Activated gamma-delta T cell treated with Interleukin-2 at 50 U/mL for 16 hours (primary cell): ENCODE measurements around the gene MAST2.
"Not testable (repeated sequence)": the region's sequence is repeated elsewhere in the genome, so short reads cannot be mapped to it uniquely, and the experiment has no call there.

Experiments used
- DNase-seq: peaks from one replicate; pipeline ENCODE4 v3.0.0-alpha.2; 2020

Gene MAST2

DNA sequence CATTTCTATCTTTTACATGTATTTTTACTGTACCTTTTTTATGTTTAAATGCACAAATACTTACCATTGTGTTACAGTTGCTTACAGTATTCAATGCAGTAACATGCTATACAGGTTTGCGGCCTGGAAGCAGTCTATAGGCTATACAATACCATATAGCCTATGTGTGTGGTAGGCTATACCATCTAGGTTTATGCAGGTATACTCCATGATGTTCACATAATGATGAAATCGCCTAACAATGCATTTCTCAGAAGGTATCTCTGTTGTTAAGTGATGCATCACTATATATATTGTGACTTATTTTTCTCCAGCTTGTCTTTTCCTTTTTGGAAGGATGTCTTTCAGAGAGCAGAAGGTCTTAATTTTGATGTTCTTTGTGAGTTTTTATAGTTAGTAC lies 103.5 kb downstream of the MAST2 start:
- DNase-seq, result no peak

DNA sequence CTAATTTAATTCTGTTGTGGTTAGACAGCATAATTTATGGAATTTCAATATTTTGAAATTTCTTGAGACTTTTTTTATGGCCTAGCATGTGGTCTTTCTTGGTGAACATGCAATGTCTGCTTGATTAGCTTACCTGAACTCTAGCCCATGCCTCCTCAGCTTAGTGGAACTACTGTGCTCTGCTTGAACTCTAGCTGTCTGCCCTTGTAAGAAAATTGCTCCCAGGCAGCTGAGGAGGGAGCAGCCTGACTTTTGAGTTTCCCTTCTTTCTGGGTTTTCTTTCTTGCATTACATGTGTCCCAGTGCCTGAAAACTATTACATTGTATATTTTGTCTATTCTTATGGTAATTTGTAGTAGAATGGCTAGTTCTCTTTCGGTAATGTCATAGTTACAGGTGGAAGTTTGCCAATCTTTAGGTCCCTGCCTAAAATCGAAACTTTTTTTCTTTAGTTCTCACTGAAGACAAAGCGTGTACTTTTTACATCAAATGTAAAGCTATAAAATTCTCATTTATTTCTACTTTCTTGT lies 105.3 kb downstream of the MAST2 start:
- DNase-seq, result no peak

DNA sequence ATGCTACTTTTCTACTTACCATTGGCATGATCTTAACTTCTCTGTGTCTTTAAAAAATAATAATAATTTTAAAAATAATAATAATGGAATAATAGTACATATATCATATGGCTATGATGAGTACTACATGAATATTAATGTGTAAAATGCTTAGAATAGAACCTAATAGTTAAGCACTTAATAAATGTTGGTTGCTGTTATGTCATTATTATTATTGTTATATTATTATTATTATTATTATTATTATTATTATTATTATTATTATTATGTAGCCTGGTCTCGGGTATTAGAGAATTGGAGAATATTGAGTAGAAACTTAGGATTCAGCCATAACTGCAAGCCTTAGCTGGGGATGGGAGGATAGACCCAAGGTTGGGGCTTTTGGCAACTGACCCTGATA lies 108.2 kb downstream of the MAST2 start:
- no peak for DNase-seq

DNA sequence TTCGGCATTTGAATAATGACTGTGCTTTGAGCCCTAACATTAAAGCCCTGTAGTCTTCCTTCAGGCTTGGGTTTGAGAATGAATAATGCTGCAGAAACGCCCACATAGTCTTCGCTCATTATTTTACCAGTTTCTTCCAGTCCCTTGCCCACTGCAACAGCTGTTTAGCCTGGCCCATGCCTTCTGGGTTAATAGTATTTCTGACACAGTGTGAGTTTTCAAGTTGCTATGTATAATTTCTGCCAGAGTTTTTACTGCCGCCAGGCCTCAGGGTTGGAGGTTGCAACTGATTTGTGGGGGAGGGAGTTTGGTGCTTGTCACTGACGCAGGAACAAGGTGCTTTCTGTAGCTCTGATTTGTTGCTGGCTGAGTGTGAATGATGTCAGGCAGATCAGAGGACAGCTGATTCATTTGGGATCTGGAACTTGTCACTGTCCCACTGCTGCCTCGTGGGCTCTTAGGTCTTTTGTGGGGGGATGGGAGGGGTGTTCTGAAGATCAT lies 109.8 kb downstream of the MAST2 start:
- DNase-seq, result no peak

DNA sequence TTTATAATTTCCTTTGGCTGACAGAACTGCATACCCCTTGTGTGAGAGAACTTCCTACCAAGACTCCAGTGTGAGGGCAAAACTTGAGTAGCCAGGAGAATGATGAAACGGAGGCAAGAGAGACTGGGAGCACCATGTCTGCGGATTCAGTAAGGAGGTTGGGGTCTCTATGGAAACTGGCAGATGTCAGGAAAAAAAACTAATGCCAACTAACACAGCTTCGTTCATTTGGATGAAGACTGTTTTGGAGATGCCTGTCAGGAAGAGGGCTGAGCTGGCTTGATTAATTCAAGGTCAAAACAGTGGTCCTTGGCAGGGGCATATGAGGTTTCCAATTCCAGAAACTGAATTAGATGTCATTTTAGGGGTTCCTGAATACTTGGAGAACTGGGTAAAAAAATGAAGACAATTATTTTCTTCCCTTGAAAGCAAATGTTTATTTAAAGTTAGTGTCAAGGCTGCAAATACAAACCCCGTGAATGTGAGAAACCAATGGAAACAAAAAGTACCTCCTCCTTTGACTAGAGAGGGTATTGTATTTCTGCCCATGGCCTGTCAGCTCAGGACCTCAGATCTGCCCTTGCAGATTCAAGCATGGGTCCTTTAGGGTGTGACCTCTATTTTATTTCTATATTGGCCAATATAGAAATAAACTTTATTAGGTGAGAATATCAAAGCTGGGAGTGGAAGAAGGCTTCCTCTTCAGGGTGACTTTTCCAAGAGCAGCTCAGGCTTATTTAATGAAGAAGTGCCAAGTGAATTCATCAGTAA lies 110.5 kb downstream of the MAST2 start:
- no peak for DNase-seq

DNA sequence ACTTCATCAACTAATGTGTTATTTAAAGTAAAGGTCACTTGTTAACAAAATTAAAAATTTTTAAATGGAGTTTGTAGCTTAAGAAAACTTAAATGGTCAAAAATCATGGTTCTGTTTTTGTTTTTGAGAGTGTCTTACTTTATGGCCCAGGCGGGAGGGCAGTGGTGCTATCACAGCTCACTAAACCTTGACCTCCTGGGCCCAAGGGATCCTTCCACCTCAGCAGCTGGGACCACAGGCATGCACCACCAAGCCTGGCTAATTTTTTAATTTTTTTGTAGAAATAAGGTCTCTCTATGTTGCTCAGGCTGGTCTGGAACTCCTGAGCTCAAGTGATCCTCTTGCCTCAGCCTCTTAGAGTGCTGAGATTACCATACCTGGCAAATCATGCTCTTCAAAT lies 111.4 kb downstream of the MAST2 start:
- no peak for DNase-seq

DNA sequence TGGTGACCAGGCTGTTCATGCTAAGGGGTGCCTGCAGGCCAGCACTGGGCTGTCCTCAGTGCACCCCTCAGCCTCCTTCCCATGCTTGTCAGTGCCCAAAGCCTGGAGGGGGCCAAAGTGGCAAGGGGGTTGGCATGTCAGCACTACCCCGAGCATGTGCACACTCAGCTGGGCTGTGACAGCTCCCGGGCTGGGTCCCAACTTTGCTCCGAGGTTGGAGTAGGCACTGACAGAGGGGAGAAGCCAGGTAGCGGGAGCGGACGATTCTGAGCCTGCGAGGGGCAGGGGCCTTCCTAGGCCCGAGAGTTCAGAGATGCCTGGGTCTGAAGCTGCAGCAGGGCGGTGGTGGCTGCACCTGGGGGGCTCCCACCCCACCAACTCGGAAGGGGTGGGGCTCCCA lies 119.0 kb downstream of the MAST2 start:
- no peak for DNase-seq

DNA sequence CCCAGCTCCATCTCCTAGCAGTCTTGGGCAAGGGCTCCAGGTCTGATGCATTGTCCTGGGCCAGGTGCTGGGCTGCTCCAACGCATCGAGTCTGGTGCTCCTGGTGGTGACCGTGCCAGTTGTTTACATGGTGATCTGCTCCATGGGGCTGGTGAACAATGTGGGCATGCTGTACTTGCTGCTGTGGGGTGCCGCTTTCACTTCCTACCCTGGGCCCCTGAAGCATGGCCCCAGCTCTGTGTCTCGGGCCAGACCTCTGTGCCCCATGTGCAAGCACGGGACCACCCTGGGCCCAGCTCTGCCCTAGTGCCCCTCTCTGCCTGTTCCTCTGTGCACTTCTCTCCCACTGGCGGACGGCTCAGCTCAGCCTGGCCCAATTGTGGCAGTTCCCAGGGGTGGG lies 119.4 kb downstream of the MAST2 start:
- no peak for DNase-seq

DNA sequence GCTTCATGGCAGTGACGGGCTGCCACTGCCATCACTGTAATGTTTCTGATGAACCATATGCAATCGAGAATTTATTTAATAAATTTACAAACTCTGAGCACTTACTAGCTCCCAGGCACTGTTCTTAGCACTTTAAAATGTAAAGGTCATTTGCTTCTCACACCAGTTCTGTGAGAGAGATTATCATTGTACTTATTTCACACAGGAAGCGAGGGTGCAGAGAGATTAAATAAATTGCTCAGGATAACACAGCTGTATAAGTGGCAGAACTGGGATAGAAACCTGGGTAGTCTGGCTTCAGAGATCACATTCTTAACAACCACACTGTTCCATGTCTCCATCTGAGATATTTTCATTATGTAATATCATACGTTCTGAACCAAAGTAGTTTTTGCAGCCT lies 119.9 kb downstream of the MAST2 start:
- no peak for DNase-seq

DNA sequence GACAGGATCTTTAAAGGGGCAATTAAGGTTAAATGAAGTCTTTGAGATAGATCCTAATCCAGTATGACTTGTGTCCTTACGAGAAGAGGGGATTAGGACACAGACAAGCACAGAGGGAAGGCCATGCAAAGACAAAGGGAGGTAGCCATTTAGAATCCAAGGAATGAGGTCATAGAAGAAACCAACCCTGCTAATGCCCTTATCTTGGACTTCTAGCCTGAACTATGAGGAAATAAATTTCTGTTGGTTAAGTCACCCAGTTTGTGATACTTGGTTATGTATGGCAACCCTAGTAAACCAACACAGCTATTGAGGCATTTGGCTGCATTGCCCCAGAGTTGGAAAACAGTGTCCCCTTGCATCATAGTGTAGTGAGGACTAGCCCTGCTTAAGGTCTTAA lies 121.3 kb downstream of the MAST2 start:
- DNase-seq, result no peak

DNA sequence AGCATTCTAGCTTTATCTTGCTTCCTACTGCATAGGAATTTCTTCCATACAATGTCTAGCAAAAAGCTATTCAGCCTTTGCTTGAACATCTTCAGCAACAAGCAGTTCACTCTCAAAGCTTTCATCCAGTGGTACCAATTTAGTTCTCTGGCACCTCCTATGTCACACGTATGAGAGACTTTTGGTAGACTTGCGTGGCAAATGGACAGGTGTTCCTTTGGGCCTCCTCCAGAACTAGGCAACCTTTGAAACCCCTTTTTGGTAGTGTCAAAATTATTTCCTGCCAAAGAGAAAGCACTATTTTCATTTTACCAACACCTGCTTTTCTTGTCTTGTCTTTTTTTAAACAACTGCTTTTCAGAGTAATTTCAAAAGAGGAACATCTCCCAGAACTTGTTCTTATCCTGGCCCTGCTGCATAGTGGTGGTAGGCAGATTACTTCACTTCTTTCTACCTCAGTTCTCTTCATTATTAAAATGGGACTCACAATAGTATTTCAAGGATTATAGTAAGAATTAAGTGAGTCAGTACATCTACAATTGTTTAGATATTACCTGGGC lies 122.4 kb downstream of the MAST2 start:
- no peak for DNase-seq

DNA sequence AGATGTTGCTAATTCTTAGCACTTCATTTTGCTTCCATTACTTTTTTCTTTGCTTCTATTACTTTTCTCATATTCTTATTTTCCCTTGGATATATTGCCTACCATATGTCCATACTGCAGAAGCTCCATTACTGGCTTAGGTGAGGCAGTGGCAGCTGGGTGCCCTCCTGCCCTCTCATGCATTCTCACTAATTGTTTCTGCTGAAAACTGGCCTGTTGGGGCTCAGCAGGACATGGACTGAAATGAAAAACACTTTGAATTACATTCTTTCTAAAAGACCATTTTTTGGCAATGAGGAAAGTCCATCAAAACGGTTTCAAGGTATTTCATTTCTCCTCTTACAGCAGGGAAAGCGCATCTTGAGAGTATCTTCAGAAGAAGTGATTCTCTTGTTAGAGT lies 122.9 kb downstream of the MAST2 start:
- DNase-seq, result no peak

DNA sequence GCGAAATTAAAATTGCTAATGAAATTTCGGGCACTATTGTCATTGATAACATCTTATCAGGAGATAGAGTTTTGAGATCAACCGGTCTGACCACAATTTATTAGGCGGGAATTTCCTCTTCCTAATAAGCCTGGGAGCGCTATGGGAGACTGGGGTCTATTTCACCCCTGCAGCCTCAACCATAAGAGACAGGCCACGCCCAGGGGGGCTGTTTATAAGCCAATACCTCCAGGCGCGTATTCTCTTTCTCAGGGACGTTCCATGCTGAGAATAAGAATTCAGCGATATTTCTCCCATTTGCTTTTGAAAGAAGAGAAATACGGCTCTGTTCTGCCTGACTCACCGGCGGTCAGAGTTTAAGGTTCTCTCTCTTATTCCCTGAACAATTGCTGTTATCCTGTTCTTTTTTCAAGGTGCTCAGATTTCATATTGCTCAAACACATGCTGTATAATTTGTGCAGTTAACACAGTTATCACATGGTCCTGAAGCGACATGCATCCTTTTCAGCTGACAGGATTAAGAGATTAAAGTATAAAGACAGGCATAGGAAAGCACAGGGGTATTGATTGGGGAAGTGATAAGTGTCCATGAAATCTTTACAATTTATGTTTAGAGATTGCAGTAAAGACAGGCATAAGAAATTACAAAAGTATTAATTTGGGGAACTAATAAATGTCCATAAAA lies 124.0 kb downstream of the MAST2 start:
- not testable (repeated sequence) for DNase-seq

DNA sequence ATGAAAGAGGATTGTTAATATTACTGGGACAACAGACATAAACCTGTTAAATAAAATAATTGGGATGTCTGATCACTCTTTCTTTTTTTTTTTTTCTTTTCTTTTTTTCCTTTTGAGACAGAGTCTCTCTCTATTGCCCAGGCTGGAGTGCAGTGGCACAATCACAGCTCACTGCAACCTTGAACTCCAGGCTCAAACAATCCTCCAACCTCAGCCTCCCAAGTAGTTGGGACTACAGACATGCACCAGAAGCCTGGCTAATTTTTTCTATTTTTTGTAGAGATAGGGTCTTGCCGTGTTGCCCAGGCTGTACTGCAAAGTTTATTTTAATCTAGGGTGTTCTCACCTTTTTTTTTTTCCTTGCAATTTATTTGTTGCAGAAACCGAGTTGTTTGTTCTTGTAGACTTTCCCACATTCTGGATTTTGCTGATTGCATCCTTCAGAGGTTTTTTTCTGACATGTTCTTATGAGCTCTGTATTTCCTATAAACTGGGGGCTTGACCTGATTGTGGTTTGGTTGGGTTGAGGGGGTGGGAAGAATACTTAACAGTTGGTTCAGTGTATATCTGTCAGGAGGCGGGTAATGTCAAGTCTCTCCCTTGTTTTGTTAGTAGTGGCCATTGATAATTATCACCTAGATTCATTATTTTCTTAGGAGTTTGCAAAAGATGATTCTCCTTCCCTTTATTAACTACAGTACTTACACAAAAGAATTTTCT lies 125.2 kb downstream of the MAST2 start:
- no peak for DNase-seq

DNA sequence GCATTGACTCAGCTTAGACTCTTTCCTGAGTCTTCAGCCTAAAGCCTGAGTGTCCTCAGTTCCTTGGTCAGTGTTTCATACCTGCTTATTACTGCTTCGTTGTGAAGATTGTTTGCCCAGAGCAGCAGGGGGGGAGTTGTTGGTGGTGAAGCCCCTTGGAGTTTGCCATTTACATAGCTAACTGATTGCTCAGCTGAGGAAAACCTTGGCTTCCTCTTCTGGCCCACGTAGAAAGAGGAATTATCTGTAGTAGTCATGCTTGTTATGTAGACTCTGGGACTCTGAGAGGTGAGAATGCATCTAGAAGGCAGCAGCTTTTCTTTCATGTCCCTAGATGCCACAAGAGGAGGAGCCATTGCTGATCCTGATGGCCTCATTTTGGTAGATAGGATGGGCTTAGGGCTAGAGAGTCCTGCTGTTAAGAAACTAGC lies 125.9 kb downstream of the MAST2 start:
- no peak for DNase-seq

DNA sequence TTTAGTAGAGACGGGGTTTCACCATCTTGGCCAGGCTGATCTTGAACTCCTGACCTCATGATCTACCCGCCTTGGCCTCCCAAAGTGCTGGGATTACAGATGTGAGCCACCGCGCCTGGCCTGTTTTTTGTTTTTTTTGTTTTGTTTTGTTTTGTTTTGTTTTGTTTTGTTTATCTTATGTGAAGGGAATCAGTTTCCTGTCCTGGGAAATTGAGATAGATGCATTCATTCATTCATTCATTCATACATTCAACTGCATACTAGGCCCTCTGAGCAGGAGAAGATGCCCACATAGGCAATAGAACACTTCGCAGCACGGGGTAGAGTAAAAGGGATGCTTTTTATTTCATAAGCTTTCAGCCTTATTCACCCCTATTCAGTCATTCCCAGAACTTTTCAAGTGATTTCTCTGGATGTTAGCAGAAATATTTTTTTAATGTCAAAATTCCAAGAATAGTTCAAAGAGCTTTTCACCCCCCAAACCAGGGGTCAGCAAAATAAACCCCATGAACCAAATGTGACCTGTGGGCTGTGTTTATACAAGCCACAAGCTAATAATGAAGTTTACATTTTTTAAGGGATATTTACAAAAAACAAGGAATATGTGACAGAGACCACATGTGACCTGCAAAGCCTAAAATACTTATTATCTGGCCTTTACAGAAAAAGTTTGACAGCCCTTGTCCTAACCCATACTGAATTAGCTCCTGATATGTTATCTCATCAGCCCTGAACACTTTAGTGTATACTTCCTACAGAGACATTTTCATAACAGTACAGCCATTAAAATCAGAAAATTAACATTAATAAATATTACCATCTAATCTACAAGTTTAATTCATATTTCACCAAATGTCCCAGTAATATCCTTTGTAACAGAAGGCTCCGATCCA lies 127.1 kb downstream of the MAST2 start:
- no peak for DNase-seq

DNA sequence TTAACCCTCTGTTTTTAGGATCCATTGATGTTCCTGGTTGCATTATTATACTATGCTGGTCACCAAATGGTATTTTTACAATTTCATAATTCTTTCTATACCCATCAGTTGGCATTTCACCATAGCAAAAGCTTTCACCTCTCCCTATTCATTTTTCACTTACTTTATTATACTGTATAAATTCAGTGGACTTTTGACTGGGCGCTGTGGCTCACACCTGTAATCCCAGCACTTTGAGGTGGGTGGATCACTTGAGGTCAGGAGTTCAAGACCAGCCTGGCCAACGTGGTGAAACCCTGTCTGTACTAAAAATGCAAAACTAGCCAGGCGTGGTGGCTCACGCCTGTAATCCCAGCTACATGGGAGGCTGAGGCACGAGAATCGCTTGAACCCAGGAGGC lies 128.8 kb downstream of the MAST2 start:
- DNase-seq, result not testable (repeated sequence)

DNA sequence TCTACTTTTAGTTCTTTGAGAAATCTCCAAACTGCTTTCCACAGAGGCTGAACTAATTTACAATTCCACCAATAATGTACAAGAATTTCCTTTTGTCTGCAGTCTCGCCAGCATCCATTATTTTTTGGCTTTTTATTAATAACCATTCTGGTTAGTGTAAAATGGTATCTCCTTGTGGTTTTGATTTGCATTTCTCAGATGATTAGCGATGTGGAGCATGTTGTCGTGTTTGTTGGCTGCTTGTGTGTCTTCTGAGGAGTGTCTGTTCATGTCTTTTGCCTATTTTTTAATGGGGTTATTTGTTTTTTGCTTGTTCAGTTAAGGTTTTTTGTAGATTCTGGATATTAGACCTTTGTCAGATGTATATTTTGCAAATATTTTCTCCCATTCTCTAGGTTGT lies 131.5 kb downstream of the MAST2 start:
- no peak for DNase-seq

DNA sequence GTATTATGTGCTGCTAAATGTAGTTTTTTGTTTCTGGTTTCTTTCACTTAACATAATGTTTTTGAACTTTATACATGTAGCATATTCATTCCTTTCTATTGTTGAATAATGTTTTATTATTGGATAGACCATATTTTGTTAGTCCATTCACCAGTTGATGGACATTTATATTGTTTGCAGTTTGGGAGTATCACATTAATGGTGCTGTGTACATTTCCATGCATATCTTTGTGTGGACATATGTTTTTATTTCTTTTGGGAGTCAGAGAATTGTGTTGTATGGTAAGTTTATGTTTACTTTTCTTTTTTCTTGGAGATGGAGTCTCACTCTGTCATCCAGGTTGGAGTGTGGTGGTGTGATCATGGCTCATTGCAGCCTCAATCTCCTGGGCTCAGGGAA lies 134.6 kb downstream of the MAST2 start:
- DNase-seq, result no peak

DNA sequence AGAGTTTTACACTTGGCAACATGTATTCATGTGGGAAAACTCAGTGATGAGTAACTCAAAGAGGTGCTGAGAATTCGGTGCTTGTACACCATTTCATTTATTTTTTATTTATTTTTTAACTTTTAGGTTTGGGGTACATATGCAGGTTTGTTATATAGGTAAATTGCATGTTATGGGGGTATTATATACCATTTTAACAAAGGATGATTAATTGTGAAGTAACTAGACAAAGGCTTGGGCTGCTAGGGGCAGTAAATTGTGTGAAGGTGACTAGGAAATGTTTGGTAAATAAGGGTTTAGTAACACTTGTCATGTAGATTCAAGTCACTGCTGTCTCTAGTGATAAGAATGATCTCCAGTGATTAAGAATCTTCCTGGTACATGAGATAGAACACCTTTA lies 139.0 kb downstream of the MAST2 start:
- DNase-seq, result no peak

DNA sequence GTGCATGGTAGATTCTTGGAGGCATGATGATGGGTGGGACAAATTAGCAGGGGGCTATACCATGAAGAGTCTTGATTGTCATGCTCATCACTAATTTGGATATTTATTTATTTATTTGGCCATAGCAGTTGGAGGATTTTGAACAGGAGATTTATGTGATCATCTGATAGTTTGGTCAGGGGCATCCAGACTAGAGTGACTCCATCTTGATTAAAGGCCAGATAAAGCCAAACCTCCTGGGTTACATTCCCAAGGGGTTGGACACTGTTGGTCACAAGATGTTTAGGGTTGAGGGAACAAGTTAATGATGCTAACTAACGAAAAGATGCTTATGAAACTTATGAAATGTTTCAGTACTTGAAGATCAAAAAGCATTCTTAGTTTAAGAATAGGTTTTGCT lies 139.8 kb downstream of the MAST2 start:
- no peak for DNase-seq

DNA sequence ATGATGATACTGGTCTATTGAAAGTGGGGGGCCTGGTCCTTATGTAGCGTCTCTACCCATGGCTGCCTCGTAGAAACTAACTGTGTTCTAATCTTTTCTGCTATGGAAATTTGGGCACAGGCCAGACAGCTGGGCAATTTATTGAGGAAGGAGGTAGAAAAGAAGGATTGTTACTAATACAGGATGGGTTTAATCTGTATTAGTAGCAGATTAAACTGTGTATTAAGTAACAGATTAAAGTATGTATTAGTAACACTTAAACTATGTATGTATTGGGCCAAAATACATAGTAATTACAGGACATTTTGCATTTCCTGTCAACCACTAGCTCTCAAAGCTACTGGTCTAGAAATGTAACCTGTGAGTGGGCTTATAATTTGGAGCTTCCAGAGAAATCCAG lies 142.0 kb downstream of the MAST2 start:
- DNase-seq, result no peak
